Neutrophil (primary cell): ENCODE measurements around the gene TAB2.
A peak's percentile ranks its signal among the peaks of the same experiment; 100 is the strongest.

Experiments used
- H3K27ac ChIP-seq: fragments of 200-600 bp; sonication (generic); 2 replicates; pipeline ENCODE4 v1.5.1; 2016; ENCODE audit warnings: mild to moderate bottlenecking, moderate library complexity
- H3K27me3 ChIP-seq: fragments of 200-600 bp; sonication (generic); 2 replicates; pipeline ENCODE4 v1.6.0; 2016; ENCODE audit warnings: mild to moderate bottlenecking
- H3K36me3 ChIP-seq: fragments of 200-600 bp; sonication (generic); 2 replicates; pipeline ENCODE4 v1.5.1; 2017
- H3K4me1 ChIP-seq, 2 experiments: fragments of 200-600 bp in 1 of 2; sonication (generic) in 1 of 2; 1 replicate in 1 of 2; 2 replicates in 1 of 2; pipeline versions ENCODE4 v1.5.1 to v1.6.1; 2013 to 2016; ENCODE audit warnings: low read depth in 1 of 2, low read length in 1 of 2, mild to moderate bottlenecking in 1 of 2, moderate library complexity in 1 of 2; ENCODE audit not compliant: control insufficient read depth in 1 of 2, insufficient read depth in 1 of 2
- H3K4me3 ChIP-seq, 2 experiments: fragments of 200-600 bp in 1 of 2; sonication (generic) in 1 of 2; 1 replicate in 1 of 2; 2 replicates in 1 of 2; pipeline ENCODE4 v1.5.1; 2013 to 2016; ENCODE audit warnings: low read depth in 1 of 2, low read length in 1 of 2, mild to moderate bottlenecking in 1 of 2, moderate library complexity in 1 of 2
- H3K9me3 ChIP-seq: fragments of 200-600 bp; sonication (generic); 2 replicates; pipeline ENCODE4 v1.5.1; 2016
- TF ChIP-seq, protein P1 (sequence below): fragments of 200-600 bp; sonication (generic); IDR thresholded peaks from 2 replicates; pipeline ENCODE4 v1.5.1; 2016; ENCODE audit warnings: antibody characterized with exemption

TAB2 gene

GRCh38 chr6:149393002-149393679 is 75.6 kb downstream of the TAB2 start:
- Histone ChIP-seq H3K4me3 (no peak overlapping the region), H3K4me1 (no peaks in the 10 kb centered on the region), H3K9me3 (no peaks in the 10 kb centered on the region), H3K27me3 (no peaks in the 10 kb centered on the region), H3K36me3 (peaks cover 19% of the 10 kb centered on the region), H3K27ac (no peak overlapping the region)
- TF ChIP-seq, protein P1, sequence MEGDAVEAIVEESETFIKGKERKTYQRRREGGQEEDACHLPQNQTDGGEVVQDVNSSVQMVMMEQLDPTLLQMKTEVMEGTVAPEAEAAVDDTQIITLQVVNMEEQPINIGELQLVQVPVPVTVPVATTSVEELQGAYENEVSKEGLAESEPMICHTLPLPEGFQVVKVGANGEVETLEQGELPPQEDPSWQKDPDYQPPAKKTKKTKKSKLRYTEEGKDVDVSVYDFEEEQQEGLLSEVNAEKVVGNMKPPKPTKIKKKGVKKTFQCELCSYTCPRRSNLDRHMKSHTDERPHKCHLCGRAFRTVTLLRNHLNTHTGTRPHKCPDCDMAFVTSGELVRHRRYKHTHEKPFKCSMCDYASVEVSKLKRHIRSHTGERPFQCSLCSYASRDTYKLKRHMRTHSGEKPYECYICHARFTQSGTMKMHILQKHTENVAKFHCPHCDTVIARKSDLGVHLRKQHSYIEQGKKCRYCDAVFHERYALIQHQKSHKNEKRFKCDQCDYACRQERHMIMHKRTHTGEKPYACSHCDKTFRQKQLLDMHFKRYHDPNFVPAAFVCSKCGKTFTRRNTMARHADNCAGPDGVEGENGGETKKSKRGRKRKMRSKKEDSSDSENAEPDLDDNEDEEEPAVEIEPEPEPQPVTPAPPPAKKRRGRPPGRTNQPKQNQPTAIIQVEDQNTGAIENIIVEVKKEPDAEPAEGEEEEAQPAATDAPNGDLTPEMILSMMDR: no peak

- H3K27ac ChIP-seq: no peak overlapping the region
- no peak overlapping the region for H3K4me3 ChIP-seq
- no peaks in the 10 kb centered on the region for H3K27me3 ChIP-seq
- peaks cover 39% of the 10 kb centered on the region for H3K36me3 ChIP-seq
- TF ChIP-seq, protein P1: no peak
- no peaks in the 10 kb centered on the region for H3K4me1 ChIP-seq
- no peaks in the 10 kb centered on the region for H3K9me3 ChIP-seq
Observed at GRCh38 chr6:149395185-149395584, 77.7 kb downstream of the TAB2 start.

- H3K27ac ChIP-seq: no peak overlapping the region
- H3K9me3 ChIP-seq: no peaks in the 10 kb centered on the region
- H3K36me3 ChIP-seq: peaks cover 48% of the 10 kb centered on the region
- H3K4me3 ChIP-seq: no peak overlapping the region
- no peaks in the 10 kb centered on the region for H3K27me3 ChIP-seq
- H3K4me1 ChIP-seq: no peaks in the 10 kb centered on the region
- TF ChIP-seq, protein P1: no peak
Observed at GRCh38 chr6:149397384-149397783, 79.9 kb downstream of the TAB2 start.

- Histone ChIP-seq H3K36me3 (peaks cover 69% of the 10 kb centered on the region), H3K4me3 (no peak within 1 kb of the TSS), H3K9me3 (no peaks in the 10 kb centered on the region), H3K4me1 (peaks cover 0 to 2% of the 10 kb centered on the region in 2 experiments), H3K27ac (no peak within 1 kb of the TSS), H3K27me3 (no peaks in the 10 kb centered on the region)
- TF ChIP-seq, protein P1: no peak
Observed at GRCh38 chr6:149400050-149400449, 82.5 kb downstream of the TAB2 start, which contains the start of gene SUMO4. TSS of gene SUMO4 (plus strand) at chr6:149400262. CDS start at chr6:149400392, 130 bp downstream.

GRCh38 chr6:149403534-149403933 is 86.0 kb downstream of the TAB2 start:
- peak overlapping the region; percentile 11 for H3K27ac ChIP-seq
- TF ChIP-seq, protein P1: no peak
- peaks cover 17 to 23% of the 10 kb centered on the region in 2 experiments for H3K4me1 ChIP-seq
- no peak overlapping the region for H3K4me3 ChIP-seq
- H3K27me3 ChIP-seq: no peaks in the 10 kb centered on the region
- peaks cover 69% of the 10 kb centered on the region for H3K36me3 ChIP-seq
- H3K9me3 ChIP-seq: no peaks in the 10 kb centered on the region
